ENCODE results near the gene ADGRB2.

The ADGRB2 gene

DNA sequence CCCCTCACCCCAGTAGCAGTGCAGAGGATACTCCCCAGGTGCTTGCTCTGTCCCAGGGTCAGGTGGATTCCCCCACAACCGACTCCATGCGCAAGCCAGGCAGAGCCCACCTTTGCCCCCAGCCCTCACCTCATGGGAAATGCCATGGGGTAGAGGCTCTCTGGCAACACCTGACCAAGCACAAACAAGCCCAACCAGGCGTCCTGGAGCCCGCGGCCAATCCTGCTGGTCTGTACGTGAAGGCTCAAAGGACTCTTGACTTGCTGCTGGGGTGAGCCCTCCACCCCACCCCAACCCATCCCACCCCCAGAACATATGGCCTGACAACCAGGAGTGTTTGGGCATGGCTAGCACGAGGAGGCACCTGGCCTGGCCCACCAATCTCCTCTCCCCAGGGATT, 1.8 kb downstream of the ADGRB2 start:
- ChIA-PET POLR2A (interaction anchor here (0.8 kb wide), 1 partner anchor 27 kb away, joined by 4 read pairs; no protein-coding TSS in a partner anchor), CTCF (interaction anchor here (0.8 to 5.8 kb wide), 28 partner anchors 9 to 368 kb away, joined by 3 to 41 read pairs (median 4); partner anchors contain the start of gene COL16A1)
- peak overlapping the region; percentile 70 for H3K4me3 ChIP-seq (ENCODE audit: low read depth, low read length)
- TF ChIP-seq, protein P1, sequence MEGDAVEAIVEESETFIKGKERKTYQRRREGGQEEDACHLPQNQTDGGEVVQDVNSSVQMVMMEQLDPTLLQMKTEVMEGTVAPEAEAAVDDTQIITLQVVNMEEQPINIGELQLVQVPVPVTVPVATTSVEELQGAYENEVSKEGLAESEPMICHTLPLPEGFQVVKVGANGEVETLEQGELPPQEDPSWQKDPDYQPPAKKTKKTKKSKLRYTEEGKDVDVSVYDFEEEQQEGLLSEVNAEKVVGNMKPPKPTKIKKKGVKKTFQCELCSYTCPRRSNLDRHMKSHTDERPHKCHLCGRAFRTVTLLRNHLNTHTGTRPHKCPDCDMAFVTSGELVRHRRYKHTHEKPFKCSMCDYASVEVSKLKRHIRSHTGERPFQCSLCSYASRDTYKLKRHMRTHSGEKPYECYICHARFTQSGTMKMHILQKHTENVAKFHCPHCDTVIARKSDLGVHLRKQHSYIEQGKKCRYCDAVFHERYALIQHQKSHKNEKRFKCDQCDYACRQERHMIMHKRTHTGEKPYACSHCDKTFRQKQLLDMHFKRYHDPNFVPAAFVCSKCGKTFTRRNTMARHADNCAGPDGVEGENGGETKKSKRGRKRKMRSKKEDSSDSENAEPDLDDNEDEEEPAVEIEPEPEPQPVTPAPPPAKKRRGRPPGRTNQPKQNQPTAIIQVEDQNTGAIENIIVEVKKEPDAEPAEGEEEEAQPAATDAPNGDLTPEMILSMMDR (IDR thresholded peaks at IDR 0.05; ENCODE audit: insufficient read depth, low read length, missing control alignments), result no peak
- no peak for DNase-seq (ENCODE audit: low read depth, low spot score)

DNA sequence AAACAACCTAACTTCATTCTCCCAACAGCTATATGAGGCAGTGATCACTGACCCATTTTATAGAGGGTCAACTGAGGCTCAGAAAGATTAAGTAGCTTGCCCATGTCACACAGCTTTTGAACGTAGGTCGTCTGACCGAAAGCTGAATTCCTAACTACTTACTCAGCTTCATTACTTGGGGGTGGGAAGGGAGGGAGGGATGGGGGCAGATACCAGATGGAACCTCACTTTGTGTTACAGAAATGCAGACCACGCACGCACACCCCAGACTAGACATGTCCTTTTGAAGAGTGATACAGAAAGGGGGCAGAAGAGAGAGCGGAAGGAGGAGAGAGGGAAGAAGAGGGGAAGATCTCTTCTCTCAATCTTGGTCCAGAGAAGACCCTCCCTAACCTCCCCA, 2.3 kb downstream of the ADGRB2 start:
- ChIA-PET CTCF (interaction anchor here (1.0 to 5.8 kb wide), 12 partner anchors 11 to 367 kb away, joined by 4 to 41 read pairs (median 9); partner anchors contain the start of gene COL16A1), POLR2A (interaction anchor here (1.6 kb wide), 1 partner anchor 10 kb away, joined by 7 read pairs; no protein-coding TSS in a partner anchor)
- H3K4me3 ChIP-seq (ENCODE audit: low read depth, low read length), result peak overlapping the region; percentile 70
- peak; percentile 17 for DNase-seq (ENCODE audit: low read depth, low spot score)
- TF ChIP-seq, protein P1 (IDR thresholded peaks at IDR 0.05; ENCODE audit: insufficient read depth, low read length, missing control alignments), result no peak

DNA sequence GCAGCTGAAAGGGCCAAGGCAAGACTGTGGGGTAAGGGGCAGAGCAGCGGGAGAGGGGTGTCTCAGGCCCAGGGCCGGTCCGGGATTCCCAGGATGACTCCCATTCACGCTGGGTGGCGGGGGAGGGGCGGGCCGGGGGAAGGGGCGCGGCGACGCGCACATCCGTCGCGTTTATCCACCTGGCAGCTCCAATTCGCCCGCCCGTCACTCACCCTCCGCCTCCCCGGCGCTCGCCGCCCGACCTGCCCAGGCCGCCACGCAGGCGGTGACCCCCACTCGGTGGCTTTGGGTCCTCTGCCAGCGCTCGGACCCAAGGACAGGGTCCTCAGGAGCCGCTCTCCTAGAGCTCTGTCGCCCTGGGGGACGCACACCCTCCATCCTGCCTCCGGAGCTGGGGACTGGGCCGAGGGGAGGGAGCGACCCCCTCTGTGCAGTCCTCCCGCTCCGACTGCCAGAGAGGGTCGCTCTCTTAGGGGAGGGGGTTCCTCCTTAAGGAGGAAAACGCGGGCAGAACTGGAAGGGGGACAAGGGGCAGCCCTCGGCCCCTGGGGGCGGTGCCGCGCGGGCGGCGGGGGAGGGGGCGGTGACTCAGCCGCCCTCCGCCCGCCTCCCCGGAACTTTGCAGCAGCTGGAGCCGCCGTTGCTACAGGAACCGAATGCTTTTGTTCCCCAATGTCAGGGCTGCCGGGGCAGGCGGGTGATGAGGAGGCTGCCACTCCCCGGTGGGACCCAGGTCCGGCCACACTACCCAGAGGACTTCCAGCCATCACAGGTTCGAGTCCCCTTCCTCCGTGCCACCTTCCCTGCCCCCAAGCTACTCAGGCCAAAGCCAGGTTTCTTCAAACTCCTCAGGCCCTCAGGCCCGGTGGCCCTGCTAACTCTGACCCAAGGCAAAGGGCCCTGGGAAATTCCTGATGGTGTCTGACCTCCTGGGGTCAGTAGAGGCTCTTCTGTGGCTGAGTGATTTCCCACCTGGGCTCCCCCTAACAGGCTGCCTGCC, 3.4 kb downstream of the ADGRB2 start:
- H3K4me3 ChIP-seq (ENCODE audit: low read depth, low read length), result peak overlapping the region; percentile 65
- TF ChIP-seq, protein P1 (IDR thresholded peaks at IDR 0.05; ENCODE audit: insufficient read depth, low read length, missing control alignments), result no peak
- ChIA-PET CTCF (interaction anchor here (0.8 to 5.8 kb wide), 15 partner anchors 10 to 366 kb away, joined by 3 to 41 read pairs (median 7); partner anchors contain the start of gene COL16A1), POLR2A (interaction anchor here (0.6 to 1.6 kb wide), 5 partner anchors 9 to 116 kb away, joined by 3 to 7 read pairs (median 3); partner anchors contain the start of gene PEF1)
- DNase-seq (ENCODE audit: low read depth, low spot score), result no peak

DNA sequence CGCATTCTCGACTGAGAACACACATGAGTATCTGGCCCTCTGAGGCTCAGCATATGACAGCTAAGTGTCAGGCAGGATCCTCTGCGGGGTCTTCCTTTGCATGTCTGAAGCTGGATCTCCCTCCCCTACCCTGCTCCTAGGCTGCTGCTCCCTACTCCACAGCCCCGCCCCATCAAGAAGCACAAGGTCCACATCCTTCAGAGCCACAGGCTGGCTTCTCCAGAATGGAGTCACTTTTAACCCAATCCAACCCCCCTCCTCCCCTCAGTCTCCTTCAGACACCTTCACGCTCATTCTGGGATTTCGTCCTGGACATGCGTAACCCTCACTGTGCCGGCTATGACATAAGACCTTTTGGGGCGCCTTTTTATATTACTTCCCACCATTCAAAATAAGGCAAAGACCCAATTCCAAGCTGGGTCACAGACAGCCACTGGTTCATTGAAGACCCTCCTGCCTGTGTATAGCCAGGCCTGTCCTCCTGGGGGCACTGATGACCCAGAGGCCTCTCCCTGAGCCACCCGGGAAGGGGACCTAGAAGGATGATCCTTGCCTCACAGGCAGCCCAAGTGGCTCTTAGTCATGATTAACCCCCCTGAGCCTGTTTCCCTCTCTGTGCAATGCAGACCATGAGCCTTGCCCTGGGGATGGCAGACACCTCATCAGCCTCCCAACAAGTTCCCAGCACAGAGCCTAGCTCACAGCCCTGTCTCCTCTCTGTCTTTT, 4.7 kb downstream of the ADGRB2 start:
- no peak for DNase-seq (ENCODE audit: low read depth, low spot score)
- no peak overlapping the region; the same call in 1 of the 2 replicates for H3K4me3 ChIP-seq (ENCODE audit: low read depth, low read length)
- POLR2A ChIA-PET, result no interaction called here
- TF ChIP-seq, protein P1 (IDR thresholded peaks at IDR 0.05; ENCODE audit: insufficient read depth, low read length, missing control alignments), result no peak
- CTCF ChIA-PET, result interaction anchor here (0.6 to 5.8 kb wide), 15 partner anchors 9 to 348 kb away, joined by 3 to 41 read pairs (median 6); partner anchors contain the start of genes COL16A1 and KPNA6

DNA sequence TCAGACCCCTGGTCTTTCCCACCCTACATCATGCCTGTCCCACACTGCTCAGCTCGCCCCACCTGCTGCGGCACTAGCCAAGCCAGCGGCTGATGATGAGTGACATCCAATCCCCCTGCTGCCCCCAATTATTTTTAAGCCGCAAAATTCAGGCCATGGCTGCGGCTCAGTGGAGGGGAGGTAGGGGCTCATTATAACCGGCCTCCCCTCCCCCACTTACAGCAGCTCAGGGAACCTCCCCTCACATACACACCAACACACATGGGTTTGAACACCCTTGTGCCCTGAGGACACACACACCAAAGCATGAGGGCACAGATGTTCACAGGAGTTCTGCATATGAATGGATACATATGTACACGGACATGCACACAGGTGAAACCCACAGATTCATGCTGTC, 5.3 kb downstream of the ADGRB2 start:
- POLR2A ChIA-PET, result no interaction called here
- H3K4me3 ChIP-seq (ENCODE audit: low read depth, low read length), result no peak overlapping the region
- CTCF ChIA-PET, result interaction anchor here (0.5 to 5.8 kb wide), 12 partner anchors 10 to 349 kb away, joined by 3 to 41 read pairs (median 3); partner anchors contain the start of genes COL16A1 and KPNA6

More for the DNA sequence above, 5.3 kb downstream of the ADGRB2 start:
- DNase-seq (ENCODE audit: low read depth, low spot score), result no peak
- TF ChIP-seq, protein P1 (IDR thresholded peaks at IDR 0.05; ENCODE audit: insufficient read depth, low read length, missing control alignments), result no peak
